DND-41 (cell line): ENCODE data around the gene ABCB11.

Experiments used
- CTCF ChIP-seq: IDR thresholded peaks from 2 replicates; pipeline ENCODE4 v1.5.1; 2012; ENCODE audit warnings: borderline replicate concordance, low read length, moderate library complexity, mild to moderate bottlenecking; ENCODE audit not compliant: poor library complexity, severe bottlenecking; ENCODE audit errors: extremely low read depth
- EZH2 ChIP-seq: IDR thresholded peaks from 3 replicates; pipeline ENCODE4 v1.6.1; 2012; ENCODE audit warnings: borderline replicate concordance, low read depth, mild to moderate bottlenecking, moderate library complexity, low read length, inconsistent platforms; ENCODE audit not compliant: severe bottlenecking

- TF ChIP-seq CTCF, result no peak
- no peak for TF ChIP-seq EZH2
Measured at GRCh38 chr2:168935810-168936581, 95.1 kb downstream of the ABCB11 start.
